ENCODE measurements around the gene IRGM. TPM values are rescaled to one million over a fixed set of nuclear protein-coding genes. Genes with fewer than 3 reads are reported as not detected.

IRGM gene
- total and polyA plus RNA-seq, 4 donors = 0.02 to 0.08 TPM; not detected in 2

GRCh38 chr5:150862070-150862469, 15.7 kb downstream of the IRGM start:
- H3K36me3 ChIP-seq (ENCODE audit: control insufficient read depth in 4 of 4, insufficient read depth in 3 of 4, low read depth in 1 of 4, low read length in 3 of 4) = no peaks in the 10 kb centered on the region
- H3K4me3 ChIP-seq (ENCODE audit: low read depth in 1 of 3, low read length in 3 of 3) = no peak overlapping the region
- WGBS = 76% methylated on average over 1 of the region's 1 CpG
- no peak overlapping the region for H3K27ac ChIP-seq (ENCODE audit: low read depth in 1 of 2, low read length in 2 of 2)
- H3K9ac ChIP-seq (ENCODE audit: low read depth in 1 of 2, low read length in 2 of 2) = no peak overlapping the region
- peaks cover 0 to 17% (median 12%) of the 10 kb centered on the region in 4 donors for H3K4me1 ChIP-seq (ENCODE audit: control insufficient read depth in 4 of 4, insufficient read depth in 4 of 4, low read length in 3 of 4)
- H3K9me3 ChIP-seq (ENCODE audit: control insufficient read depth in 4 of 4, low read length in 3 of 4) = peaks cover 11 to 21% (median 15%) of the 10 kb centered on the region in 4 donors
- H3K27me3 ChIP-seq (ENCODE audit: control insufficient read depth in 4 of 4, insufficient read depth in 4 of 4, low read length in 3 of 4) = no peaks in the 10 kb centered on the region
- TF ChIP-seq FOXA1 (IDR thresholded peaks at IDR 0.05) (no peak), ATF3 (IDR thresholded peaks at IDR 0.05) (no peak), RAD21 (IDR thresholded peaks at IDR 0.05) (no peak), REST (IDR thresholded peaks at IDR 0.05) (no peak)
- DNase-seq (ENCODE audit: low spot score) = no peak

GRCh38 chr5:150879358-150879757, 33.0 kb downstream of the IRGM start:
- Histone ChIP-seq H3K9me3 (ENCODE audit: control insufficient read depth in 4 of 4, low read length in 3 of 4) (peaks cover 6 to 36% (median 32%) of the 10 kb centered on the region in 4 donors), H3K27ac (ENCODE audit: low read depth in 1 of 2, low read length in 2 of 2) (no peak overlapping the region), H3K4me3 (ENCODE audit: low read depth in 1 of 3, low read length in 3 of 3) (no peak overlapping the region), H3K27me3 (ENCODE audit: control insufficient read depth in 4 of 4, insufficient read depth in 4 of 4, low read length in 3 of 4) (no peaks in the 10 kb centered on the region), H3K4me1 (ENCODE audit: control insufficient read depth in 4 of 4, insufficient read depth in 4 of 4, low read length in 3 of 4) (no peaks in the 10 kb centered on the region), H3K36me3 (ENCODE audit: control insufficient read depth in 4 of 4, insufficient read depth in 3 of 4, low read depth in 1 of 4, low read length in 3 of 4) (no peaks in the 10 kb centered on the region), H3K9ac (ENCODE audit: low read depth in 1 of 2, low read length in 2 of 2) (no peak overlapping the region)
- TF ChIP-seq HNF4A (conservative IDR thresholded peaks at IDR 0.05) (no peak), MAX (IDR thresholded peaks at IDR 0.05) (no peak), YY1 (IDR thresholded peaks at IDR 0.05) (no peak), FOXA2 (IDR thresholded peaks at IDR 0.05) (no peak), GABPA (IDR thresholded peaks at IDR 0.05 in 1 of 2, conservative IDR thresholded peaks at IDR 0.05 in 1 of 2) (no peak), REST (IDR thresholded peaks at IDR 0.05) (no peak), JUND (IDR thresholded peaks at IDR 0.05) (no peak), ZBTB33 (IDR thresholded peaks at IDR 0.05) (no peak)
- no peak for DNase-seq (ENCODE audit: low spot score)
